HG02943 (cell line): ENCODE measurements around the gene IRF8.
"Not testable (repeated sequence)": the region's sequence is repeated elsewhere in the genome, so short reads cannot be mapped to it uniquely, and the experiment has no call there.

Experiments used
- ATAC-seq: cut with Tn5 transposase; IDR thresholded peaks from one replicate; pipeline ENCODE4 v1.9.1; 2021; ENCODE audit warnings: mild to moderate bottlenecking, low read depth, moderate library complexity; ENCODE audit not compliant: unreplicated experiment

IRF8 gene

GRCh38 chr16:85898521-85899442, at the start of gene IRF8:
TSS of gene IRF8 (plus strand) at chr16:85899162. CDS start at chr16:85903016, 3,854 bp downstream.
- ATAC-seq: no peak

GRCh38 chr16:85849388-85849787, 49.6 kb upstream of the IRF8 start:
- no peak for ATAC-seq

- ATAC-seq: no peak
These were observed 48.5 kb upstream of the IRF8 start for GRCh38 chr16:85850344-85850880.

- ATAC-seq: no peak
These were observed 47.8 kb upstream of the IRF8 start for GRCh38 chr16:85851034-85851785.

- no peak for ATAC-seq
These were observed 45.1 kb upstream of the IRF8 start for GRCh38 chr16:85853547-85854545.

- no peak for ATAC-seq
These were observed 44.0 kb upstream of the IRF8 start for GRCh38 chr16:85854935-85855334.

- no peak for ATAC-seq
These were observed 42.9 kb upstream of the IRF8 start for GRCh38 chr16:85856079-85856478.

- no peak for ATAC-seq
These were observed 42.4 kb upstream of the IRF8 start for GRCh38 chr16:85856585-85856984.

- ATAC-seq: no peak
These were observed 41.6 kb upstream of the IRF8 start for GRCh38 chr16:85857406-85857805.

- not testable (repeated sequence) for ATAC-seq
These were observed 40.4 kb upstream of the IRF8 start for GRCh38 chr16:85858571-85858970.

- ATAC-seq: no peak
These were observed 39.8 kb upstream of the IRF8 start for GRCh38 chr16:85858984-85859817.

GRCh38 chr16:85859818-85860125, 39.2 kb upstream of the IRF8 start:
- ATAC-seq: no peak

- no peak for ATAC-seq
These were observed 38.4 kb upstream of the IRF8 start for GRCh38 chr16:85860413-85861094.

- no peak for ATAC-seq
These were observed 37.7 kb upstream of the IRF8 start for GRCh38 chr16:85861095-85861825.

GRCh38 chr16:85862476-85863383, 36.2 kb upstream of the IRF8 start:
- no peak for ATAC-seq

- no peak for ATAC-seq
These were observed 35.6 kb upstream of the IRF8 start for GRCh38 chr16:85863384-85863774.

- no peak for ATAC-seq
These were observed 34.0 kb upstream of the IRF8 start for GRCh38 chr16:85864965-85865364.
